ENCODE measurements around the gene TAB3.

- TF ChIP-seq CTCF (IDR thresholded peaks at IDR 0.05; ENCODE audit: low read length), result no peak
- TF ChIP-seq EZH2phosphoT487 (IDR thresholded peaks at IDR 0.05; ENCODE audit: low read length), result no peak
- no peak for TF ChIP-seq EZH2 (optimal IDR thresholded peaks at IDR 0.05; ENCODE audit: low read depth, low read length)
Observed at GRCh38 chrX:30870572-30870971, 18.5 kb downstream of the TAB3 start.
